ENCODE measurements around the gene EFHD2. TPM values are rescaled to one million over a fixed set of nuclear protein-coding genes. Genes with fewer than 3 reads are reported as not detected.

The EFHD2 gene
- total RNA-seq, 1 experiment from 2014 or later: 69.7 TPM

DNA sequence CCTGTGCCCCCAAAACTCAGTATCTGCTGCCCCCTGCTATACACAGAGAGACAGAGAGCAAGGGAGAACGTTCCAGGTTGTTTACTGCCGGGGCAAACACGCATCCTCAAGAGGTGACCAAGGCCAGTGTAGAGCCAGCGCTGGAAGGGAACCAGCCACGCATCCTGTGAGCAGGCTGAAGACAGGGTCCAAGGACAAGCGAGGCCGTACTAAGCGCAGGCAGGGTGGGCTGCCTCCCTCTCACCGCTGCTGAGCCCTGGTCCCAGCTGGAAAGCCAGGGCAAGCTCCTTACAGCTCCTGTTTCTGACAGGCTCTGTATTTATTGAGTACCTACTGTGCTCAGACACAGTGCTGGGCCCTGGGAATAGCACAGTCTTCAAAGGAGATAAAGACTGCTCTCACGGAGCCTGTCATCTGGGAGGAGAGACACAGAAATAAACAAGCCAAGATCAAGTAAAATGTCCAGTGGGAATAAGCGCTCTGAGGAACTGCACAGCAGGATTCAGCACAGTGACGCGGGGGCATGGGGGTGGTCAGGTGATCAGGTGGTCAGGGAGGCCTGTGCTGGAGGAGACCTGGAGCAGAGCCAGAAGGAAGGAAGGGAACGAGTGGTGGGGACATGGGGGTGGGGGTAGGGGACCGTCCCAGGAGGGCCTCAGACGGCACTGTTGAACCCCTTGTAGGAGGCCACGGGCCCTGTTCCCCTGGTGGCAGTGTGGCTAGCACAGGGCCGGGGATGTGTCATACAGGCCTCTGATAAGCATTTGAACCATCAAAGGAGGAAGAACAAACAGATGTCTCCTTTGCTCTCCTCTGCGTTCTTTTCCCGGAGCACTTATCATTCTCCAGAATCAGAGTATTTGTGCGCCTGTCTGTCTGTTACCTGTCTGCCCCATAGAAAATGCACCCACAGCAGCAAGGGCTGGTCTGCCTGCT is 37.8 kb upstream of the EFHD2 start:
- no peaks in the 10 kb centered on the region for H3K27me3 ChIP-seq (ENCODE audit: insufficient read depth, low read length)
- CTCF ChIA-PET: no interaction called here
- H2AFZ ChIP-seq (ENCODE audit: low read depth, low read length, poor library complexity, severe bottlenecking): no peak overlapping the region
- POLR2A ChIA-PET: no interaction called here
- no peaks in the 10 kb centered on the region for H3K9me2 ChIP-seq (ENCODE audit: insufficient read depth)
- H3K4me2 ChIP-seq (ENCODE audit: low read length): no peak overlapping the region
- RAD21 ChIA-PET (ENCODE audit: low non-redundant PET in 1 of 2, low total read pairs in 2 of 2, uncharacterized antibody in 2 of 2, unreplicated experiment in 2 of 2): no interaction called here
- no peak overlapping the region for H3K9ac ChIP-seq (ENCODE audit: low read length)
- TF ChIP-seq SP1 (IDR thresholded peaks at IDR 0.05; ENCODE audit: low read depth) (no peak), POLR2AphosphoS5 (IDR thresholded peaks at IDR 0.05; ENCODE audit: low read depth, low read length) (no peak), EZH2phosphoT487 (IDR thresholded peaks at IDR 0.05; ENCODE audit: borderline replicate concordance) (no peak), JUND (IDR thresholded peaks at IDR 0.05) (no peak)
- TF ChIP-seq, protein P1, sequence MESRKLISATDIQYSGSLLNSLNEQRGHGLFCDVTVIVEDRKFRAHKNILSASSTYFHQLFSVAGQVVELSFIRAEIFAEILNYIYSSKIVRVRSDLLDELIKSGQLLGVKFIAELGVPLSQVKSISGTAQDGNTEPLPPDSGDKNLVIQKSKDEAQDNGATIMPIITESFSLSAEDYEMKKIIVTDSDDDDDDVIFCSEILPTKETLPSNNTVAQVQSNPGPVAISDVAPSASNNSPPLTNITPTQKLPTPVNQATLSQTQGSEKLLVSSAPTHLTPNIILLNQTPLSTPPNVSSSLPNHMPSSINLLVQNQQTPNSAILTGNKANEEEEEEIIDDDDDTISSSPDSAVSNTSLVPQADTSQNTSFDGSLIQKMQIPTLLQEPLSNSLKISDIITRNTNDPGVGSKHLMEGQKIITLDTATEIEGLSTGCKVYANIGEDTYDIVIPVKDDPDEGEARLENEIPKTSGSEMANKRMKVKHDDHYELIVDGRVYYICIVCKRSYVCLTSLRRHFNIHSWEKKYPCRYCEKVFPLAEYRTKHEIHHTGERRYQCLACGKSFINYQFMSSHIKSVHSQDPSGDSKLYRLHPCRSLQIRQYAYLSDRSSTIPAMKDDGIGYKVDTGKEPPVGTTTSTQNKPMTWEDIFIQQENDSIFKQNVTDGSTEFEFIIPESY (IDR thresholded peaks at IDR 0.05; ENCODE audit: extremely low read depth, insufficient replicate concordance, low read length): no peak
- no peak overlapping the region for H3K4me3 ChIP-seq (replicated peaks in 1 of 2; ENCODE audit: low read depth in 1 of 2, low read length in 2 of 2)
- no peaks in the 10 kb centered on the region for H3K79me2 ChIP-seq (ENCODE audit: insufficient read depth, low read length)
- H3K4me1 ChIP-seq (ENCODE audit: control insufficient read depth in 1 of 2, insufficient read depth in 2 of 2, low read length in 2 of 2): peaks cover 6 to 18% of the 10 kb centered on the region in 2 experiments; a peak in 2 of 4 replicates
- H4K20me1 ChIP-seq (ENCODE audit: insufficient read depth): no peaks in the 10 kb centered on the region
- intact Hi-C loops (cut with micrococcal nuclease): no loop called here
- ATAC-seq (no peak), DNase-seq (ENCODE audit: low read depth, low spot score) (no peak)
- H3K27ac ChIP-seq (ENCODE audit: low read depth, low read length): no peak overlapping the region
- H3K9me3 ChIP-seq (ENCODE audit: control insufficient read depth in 1 of 2, insufficient read depth in 1 of 2, low read depth in 1 of 2, low read length in 2 of 2): no peaks in the 10 kb centered on the region
- no TSS peak for BruUV-seq (replicated peaks)
- H3K36me3 ChIP-seq (ENCODE audit: control insufficient read depth in 1 of 2, insufficient read depth in 2 of 2, low read length in 2 of 2): no peaks in the 10 kb centered on the region

DNA sequence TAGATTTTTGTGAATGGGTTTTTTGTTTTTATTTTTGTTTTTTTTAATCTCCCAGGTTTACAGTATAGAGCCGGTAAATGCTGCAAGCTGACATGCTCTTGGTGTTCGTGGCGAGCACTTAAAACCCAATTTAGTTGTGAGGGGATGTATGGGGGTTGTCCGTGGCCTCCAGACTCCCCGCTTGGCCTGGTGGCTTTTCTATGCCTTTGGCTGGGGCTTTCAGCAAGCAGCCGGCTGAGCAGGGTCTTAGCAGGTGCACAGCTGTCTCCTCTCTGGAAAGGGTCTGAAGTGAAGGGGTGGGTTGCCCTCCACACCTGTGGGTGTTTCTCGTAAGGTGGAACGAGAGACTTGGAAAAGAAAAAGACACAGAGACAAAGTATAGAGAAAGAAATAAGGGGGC is 31.0 kb upstream of the EFHD2 start:
- Histone ChIP-seq H3K4me2 (ENCODE audit: low read length) (no peak overlapping the region), H2AFZ (ENCODE audit: low read depth, low read length, poor library complexity, severe bottlenecking) (no peak overlapping the region), H3K4me3 (replicated peaks in 1 of 2; ENCODE audit: low read depth in 1 of 2, low read length in 2 of 2) (no peak overlapping the region), H3K9me2 (ENCODE audit: insufficient read depth) (no peaks in the 10 kb centered on the region), H3K27ac (ENCODE audit: low read depth, low read length) (no peak overlapping the region), H3K79me2 (ENCODE audit: insufficient read depth, low read length) (no peaks in the 10 kb centered on the region), H4K20me1 (ENCODE audit: insufficient read depth) (no peaks in the 10 kb centered on the region), H3K4me1 (ENCODE audit: control insufficient read depth in 1 of 2, insufficient read depth in 2 of 2, low read length in 2 of 2) (no peaks in the 10 kb centered on the region), H3K27me3 (ENCODE audit: insufficient read depth, low read length) (no peaks in the 10 kb centered on the region), H3K9me3 (ENCODE audit: control insufficient read depth in 1 of 2, insufficient read depth in 1 of 2, low read depth in 1 of 2, low read length in 2 of 2) (no peaks in the 10 kb centered on the region), H3K9ac (ENCODE audit: low read length) (no peak overlapping the region), H3K36me3 (ENCODE audit: control insufficient read depth in 1 of 2, insufficient read depth in 2 of 2, low read length in 2 of 2) (no peaks in the 10 kb centered on the region)
- CTCF ChIA-PET: no interaction called here
- RAD21 ChIA-PET (ENCODE audit: low non-redundant PET in 1 of 2, low total read pairs in 2 of 2, uncharacterized antibody in 2 of 2, unreplicated experiment in 2 of 2): no interaction called here
- ATAC-seq: no peak
- intact Hi-C loops (cut with micrococcal nuclease): no loop called here
- no TSS peak for BruUV-seq (replicated peaks)
- POLR2A ChIA-PET: no interaction called here
- no peak for DNase-seq (ENCODE audit: low read depth, low spot score)
- TF ChIP-seq YY1 (IDR thresholded peaks at IDR 0.05; ENCODE audit: extremely low read depth, insufficient replicate concordance, low read depth, low read length) (no peak), SIN3A (IDR thresholded peaks at IDR 0.05; ENCODE audit: low read depth) (no peak), JUND (IDR thresholded peaks at IDR 0.05) (no peak), TCF7L2 (IDR thresholded peaks at IDR 0.05; ENCODE audit: borderline replicate concordance, extremely low read depth, insufficient read depth, insufficient read length) (no peak), FOSL1 (IDR thresholded peaks at IDR 0.05; ENCODE audit: low read depth) (no peak), CEBPB (IDR thresholded peaks at IDR 0.05; ENCODE audit: low read depth) (no peak), CBX3 (IDR thresholded peaks at IDR 0.05; ENCODE audit: low read depth) (no peak), RAD21 (IDR thresholded peaks at IDR 0.05; ENCODE audit: low read depth) (no peak), SP1 (IDR thresholded peaks at IDR 0.05; ENCODE audit: low read depth) (no peak), POLR2AphosphoS5 (IDR thresholded peaks at IDR 0.05; ENCODE audit: low read depth, low read length) (no peak), EZH2 (IDR thresholded peaks at IDR 0.05) (no peak), EGR1 (IDR thresholded peaks at IDR 0.05; ENCODE audit: low read depth) (no peak), SRF (IDR thresholded peaks at IDR 0.05; ENCODE audit: low read depth) (no peak)
- TF ChIP-seq, protein P2, sequence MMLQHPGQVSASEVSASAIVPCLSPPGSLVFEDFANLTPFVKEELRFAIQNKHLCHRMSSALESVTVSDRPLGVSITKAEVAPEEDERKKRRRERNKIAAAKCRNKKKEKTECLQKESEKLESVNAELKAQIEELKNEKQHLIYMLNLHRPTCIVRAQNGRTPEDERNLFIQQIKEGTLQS (IDR thresholded peaks at IDR 0.05): no peak

All from HCT116 (cell line).